ENCODE measurements around the gene SLC16A9.
"Not testable (repeated sequence)": the region's sequence is repeated elsewhere in the genome, so short reads cannot be mapped to it uniquely, and the experiment has no call there.

The SLC16A9 gene

DNA sequence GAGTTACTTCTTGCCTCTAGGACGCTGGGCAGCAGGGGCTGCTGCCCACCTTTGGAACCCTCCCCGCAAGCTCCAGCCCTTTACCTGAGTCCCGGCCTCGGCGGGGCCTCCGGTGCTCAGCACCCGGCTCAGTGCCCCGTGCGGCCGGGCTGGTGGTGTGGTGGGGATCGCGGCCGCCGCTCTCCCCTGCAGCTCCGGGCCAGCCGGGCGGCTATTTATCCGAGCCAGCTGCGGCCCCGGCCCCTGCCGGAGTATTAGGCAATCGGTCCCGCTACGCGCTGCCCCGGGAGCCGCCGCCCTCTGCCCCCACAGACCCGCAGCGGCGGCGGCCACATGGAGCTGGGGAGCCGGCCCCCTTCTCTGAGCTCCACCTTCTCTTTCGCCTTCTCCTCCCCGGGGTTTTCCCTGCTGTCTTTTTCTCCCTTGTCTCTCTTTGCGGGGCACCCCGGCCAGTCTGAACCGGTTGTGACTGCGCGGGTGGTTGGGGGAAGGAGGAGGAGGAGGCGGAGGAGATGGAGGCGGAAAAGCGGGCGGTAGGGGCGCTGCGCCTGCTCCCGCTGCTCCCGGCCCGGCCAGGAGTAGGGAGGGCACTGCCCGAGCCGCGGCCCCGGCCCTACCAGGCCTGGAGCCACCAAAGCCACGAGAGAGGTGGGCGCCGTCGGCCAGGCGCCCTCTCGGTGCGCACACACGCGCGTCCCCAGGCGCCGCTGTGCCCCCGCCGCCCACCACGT lies at the start of gene SLC16A9:
Gene SLC16A9, minus strand, starts transcription at position 456 of the 731 bp plus-strand sequence. CDS start 25,559 bp downstream, outside the sequence.
- DNase-seq = peak; percentile 17

GRCh38 chr10:59757966-59758365 lies 48.3 kb upstream of the SLC16A9 start:
- DNase-seq = no peak

GRCh38 chr10:59754951-59755350 lies 45.3 kb upstream of the SLC16A9 start:
- DNase-seq = no peak

DNA sequence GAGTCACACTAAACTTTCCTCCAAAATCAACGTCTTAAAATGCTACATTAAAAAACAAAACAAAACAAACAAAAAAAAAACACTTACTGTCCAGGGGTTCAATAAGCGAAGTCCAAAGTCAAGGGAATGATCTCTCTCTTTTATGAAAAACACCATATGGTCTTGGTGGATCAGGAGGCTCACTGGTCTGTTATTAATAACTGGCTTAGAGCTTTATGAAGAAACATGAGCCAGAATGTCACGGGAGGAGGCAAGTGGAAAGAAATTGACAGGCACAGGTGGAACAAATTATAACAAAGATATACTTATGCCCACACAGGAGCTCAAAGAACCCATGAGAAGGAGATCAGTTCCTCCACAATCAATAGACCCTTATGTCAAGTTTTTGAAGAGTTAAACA lies 43.6 kb upstream of the SLC16A9 start, which contains the start of gene MRLN:
Gene MRLN, minus strand, starts transcription at position 189 of the 400 bp plus-strand sequence.
- no peak for DNase-seq

DNA sequence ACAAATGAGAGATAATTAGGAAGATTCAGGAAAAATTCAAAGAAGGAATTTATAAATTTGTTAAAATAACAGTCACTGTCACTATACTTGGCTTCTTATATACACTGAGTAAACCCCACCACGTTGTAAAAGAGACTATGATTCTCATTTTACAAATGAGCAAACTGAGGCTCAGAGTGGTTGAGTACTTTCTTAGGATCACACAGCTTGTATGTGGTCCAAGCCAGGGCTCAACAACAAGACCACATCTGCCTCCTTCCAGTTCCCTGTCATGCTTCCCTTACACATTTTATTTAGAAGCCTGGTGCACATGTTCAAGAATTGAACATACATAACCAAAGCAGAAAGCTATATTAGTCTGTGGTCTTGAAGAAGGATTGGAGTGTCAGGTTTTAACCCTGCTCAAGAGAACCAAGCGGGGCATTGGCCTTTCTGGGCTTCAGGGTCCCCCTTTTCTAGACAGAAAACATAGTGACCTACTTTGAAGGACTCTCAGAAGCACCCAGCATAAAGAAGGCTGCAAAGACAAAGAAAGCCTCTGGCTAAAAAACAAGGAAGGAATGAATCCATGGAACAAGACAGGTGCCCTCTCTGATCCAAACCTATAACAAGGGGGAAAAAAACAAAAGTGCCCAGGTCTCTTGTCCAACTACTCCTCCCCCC lies 42.8 kb upstream of the SLC16A9 start:
- DNase-seq = no peak

DNA sequence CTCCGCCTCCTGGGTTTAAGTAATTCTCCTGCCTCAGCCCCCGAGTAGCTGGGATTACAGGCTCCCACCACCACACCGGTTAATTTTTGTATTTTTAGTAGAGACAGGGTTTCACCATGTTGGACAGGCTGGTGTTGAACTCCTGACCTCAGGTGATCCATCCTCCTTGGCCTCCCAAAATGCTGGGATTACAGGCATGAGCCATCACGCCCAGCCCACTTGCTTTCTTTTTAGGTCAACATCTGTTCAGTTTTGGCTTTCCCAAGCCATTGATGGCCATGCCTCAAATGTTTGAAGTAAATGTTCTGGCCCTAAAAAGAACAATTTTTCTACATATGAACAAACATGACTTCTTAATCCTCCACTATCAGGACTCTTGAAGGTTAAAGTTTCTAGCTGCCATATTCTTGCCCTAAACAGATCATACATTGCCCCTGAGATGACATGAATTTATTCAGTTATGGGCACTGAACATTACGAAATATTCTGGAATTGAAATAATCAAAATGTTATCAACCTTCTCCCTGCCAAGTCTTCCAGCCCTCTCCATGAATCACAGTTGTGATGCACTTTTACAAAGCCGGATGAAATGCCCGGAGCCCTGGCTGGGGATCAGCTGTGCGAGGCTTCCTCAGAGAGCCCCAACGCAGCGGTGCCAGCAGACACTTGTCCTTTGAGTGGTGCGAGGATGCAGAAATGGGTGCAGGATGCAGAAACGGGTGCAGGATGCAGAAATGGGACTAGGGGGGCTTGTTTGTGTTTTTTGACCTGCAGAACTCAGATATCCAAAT lies 40.7 kb upstream of the SLC16A9 start:
- DNase-seq = no peak

DNA sequence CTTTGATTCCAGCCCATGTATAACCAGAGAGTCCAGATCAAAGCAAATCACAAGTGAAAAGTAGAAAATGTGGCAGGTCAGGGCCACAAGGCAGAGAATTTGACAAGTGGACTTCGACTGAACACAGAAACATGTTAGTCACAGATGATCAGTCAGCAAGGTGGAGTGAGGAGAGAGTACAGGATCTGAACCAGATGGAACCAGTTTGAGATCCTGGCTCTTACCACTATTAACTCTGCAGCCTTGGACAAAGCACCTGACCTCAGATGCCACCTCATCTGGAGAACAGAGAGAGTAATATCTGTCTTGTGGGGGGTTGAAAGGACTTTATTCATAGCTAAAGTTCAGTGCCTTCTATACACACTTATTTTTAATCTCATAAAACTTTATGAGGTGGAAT lies 39.2 kb upstream of the SLC16A9 start:
- DNase-seq = no peak

- DNase-seq = no peak
Observed at GRCh38 chr10:59745163-59745650, 35.6 kb upstream of the SLC16A9 start.

DNA sequence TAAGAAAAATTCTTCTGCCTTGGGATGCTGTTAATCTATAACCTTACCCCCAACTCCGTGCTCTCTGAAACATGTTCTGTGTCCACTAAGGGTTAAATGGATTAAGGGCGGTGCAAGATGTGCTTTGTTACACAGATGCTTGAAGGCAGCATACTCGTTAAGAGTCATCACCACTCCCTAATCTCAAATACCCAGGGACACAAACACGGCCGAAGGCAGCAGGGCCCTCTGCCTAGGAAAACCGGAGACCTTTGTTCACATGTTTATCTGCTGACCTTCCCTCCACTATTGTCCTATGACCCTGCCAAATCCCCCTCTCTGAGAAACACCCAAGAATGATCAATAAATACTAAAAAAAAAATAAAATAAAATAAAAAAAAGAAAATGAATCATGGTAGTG lies 35.1 kb upstream of the SLC16A9 start:
- not testable (repeated sequence) for DNase-seq

DNA sequence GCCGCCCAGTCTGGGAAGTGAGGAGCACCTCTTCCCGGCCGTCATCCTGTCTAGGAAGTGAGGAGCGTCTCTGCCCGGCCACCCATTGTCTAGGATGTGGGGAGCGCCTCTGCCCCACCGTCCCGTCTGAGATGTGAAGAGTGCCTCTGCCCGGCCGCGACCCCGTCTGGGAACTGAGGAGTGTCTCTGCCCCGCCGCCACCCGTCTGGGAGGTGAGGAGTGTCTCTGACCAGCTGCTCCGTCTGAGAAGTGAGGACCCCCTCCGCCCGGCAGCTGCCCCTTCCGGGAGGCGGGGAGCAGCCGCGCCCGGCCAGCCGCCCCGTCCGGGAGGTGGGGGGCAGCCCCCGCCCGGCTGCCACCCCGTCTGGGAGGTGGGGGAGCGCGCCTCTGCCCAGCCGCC lies 34.5 kb upstream of the SLC16A9 start:
- not testable (repeated sequence) for DNase-seq

DNA sequence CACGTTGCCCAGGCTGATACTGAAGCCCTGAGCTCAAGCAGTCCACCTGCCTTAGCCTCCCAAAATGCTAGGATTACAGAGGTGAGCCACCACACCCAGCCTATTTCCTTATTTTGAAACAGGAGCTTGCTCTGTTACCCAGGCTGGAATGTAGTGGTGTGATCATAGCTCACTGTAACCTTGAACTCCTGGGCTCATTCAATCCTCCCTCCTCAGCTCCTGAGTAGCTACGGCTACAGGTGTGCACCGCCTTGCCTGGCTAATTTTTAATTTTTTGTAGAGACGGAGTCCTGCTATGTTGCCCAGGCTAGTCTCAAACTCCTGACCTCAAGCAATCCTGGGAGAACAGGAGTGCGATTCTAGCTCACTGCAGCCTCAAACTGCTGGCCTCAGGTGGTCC lies 31.9 kb upstream of the SLC16A9 start:
- DNase-seq = no peak

DNA sequence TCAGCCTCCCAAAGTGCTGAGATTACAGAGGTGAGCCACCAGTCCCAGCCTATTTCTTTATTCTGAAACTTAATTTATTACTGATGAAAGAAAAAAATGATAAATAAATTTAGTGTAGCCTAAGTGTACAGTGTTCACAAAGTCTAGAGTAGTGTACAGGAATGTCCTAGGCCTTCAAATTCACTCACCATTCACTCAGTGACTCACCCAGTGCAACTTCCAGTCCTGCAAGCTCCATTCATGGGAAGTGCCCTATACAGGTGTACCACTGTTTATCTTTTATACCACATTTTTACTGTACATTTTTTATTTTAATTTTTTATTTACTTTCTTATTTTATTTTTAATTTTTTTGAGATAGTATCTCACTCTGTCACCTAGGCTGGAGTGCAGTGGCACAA lies 31.4 kb upstream of the SLC16A9 start:
- no peak for DNase-seq

- DNase-seq = no peak
Observed at GRCh38 chr10:59736749-59737148, 27.1 kb upstream of the SLC16A9 start.

- no peak for DNase-seq
Observed at GRCh38 chr10:59735296-59735695, 25.6 kb upstream of the SLC16A9 start.

DNA sequence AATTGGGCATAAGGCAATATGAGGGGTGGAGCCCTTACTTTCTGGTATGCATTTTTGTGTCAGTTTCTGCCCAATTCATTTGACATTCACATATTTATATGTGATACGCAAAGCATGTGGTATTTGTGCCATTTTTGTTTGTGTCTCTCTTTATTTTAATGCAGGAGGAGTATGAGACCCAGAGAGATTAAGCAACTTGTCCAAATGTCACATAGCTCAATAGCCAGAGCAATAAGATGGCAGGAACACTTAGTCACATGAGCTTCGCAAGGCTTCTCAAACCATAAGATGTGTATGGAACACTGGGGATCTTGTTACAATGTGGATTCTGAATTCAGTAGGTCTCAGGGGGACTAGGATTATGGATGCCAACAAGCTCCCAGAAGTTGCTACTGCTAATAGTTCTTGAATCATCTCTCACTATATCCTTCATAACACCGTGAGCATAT lies 24.4 kb upstream of the SLC16A9 start:
- DNase-seq = no peak

DNA sequence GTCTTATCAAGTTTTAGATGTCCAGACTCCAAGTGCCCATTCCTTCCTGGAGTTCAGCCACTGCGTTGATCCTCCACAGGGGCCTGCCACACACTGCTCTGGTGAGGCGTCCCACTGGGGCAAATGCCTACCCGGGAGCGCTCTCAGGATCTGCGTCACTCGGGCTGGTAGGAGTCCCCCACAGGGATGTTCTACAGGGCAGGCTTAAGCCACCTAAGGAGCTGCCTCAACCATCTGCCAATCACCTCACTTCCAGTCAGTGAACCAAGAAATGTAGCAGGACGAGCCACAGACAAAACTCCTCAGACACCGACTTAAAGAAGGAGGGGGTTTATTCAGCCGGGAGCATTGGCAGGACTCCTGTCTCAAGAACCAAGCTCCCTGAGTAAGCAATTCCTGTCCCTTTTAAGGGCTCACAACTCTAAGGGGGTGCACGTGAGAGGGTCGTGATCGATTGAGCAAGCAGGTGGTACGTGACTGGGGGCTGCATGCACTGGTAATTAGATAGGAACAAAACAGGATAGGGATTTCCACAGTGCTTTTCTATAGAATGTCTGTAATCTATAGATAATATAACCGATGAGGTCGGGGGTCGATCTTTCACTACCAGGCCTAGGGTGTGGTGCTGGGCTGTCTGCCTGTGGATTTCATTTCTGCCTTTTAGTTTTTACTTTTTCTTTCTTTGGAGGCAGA lies 23.8 kb upstream of the SLC16A9 start:
- DNase-seq = not testable (repeated sequence)

- DNase-seq = not testable (repeated sequence)
Observed at GRCh38 chr10:59732849-59733248, 23.2 kb upstream of the SLC16A9 start.

DNA sequence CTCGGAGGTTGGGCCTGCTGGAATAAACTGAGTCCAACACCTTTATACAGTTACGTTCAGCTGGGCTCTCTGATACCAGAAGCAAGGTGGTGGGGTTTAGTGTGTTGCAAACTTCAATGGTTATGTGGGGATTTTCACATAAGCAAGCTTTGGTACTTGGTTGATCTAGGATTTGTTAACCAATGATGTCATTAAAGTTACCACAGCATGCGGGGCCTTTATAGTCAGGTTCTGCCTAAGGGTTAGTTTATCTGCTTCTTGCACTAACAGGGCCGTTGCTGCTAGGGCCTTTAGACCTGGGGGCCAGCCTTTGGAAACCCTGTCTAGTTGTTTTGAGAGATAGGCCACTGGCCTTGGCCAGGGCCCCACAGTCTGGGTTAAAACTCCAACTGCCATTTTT lies 19.5 kb upstream of the SLC16A9 start:
- DNase-seq = not testable (repeated sequence)

- no peak for DNase-seq
Observed at GRCh38 chr10:59724098-59724938, 14.7 kb upstream of the SLC16A9 start.

DNA sequence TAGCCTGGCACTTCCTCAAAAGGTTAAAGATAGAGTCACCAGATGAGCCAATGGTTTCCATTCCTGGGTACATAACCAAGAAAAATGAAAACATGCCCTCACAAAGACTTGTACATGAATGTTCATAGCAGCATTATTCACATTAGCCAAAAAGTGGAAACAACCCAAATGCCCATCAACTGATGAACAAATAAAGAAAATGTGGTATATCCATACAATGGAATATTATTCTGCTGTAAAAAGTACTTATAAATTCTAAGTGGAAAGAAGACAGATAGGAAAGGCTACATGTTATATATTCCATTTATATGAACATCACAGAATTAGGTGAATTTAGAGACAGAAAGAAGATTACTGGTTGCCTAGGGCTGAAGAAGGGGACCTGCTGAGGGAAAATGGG lies 10.7 kb upstream of the SLC16A9 start:
- no peak for DNase-seq

DNA sequence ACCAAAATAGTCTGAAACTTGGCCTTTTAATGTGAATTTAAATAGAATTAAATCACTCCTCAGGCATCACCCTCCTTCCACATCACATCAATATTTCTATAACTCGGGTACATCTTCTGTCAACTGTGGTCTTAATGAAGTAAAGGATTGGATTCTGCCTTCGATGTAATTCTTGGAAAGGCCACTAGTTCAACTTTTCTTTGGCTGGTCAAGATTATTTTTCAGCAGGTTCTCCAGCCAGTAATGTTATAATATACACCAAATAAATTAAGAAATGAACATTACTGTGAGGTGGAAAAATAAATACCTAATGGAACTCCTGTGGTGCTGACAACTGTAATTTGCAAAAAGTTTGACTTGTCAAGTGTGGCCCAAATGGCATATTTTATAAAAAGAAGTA lies 9.7 kb upstream of the SLC16A9 start:
- DNase-seq = no peak

GRCh38 chr10:59718257-59718656 lies 8.6 kb upstream of the SLC16A9 start:
- DNase-seq = no peak

Measured in NCI-H2227 treated with DMSO at 0.1 percent for 48 hours (cell line).